Lower leg skin (tissue), 4 donors: Measurements from ENCODE around the gene BPIFA2. TPM values are rescaled to one million over a fixed set of nuclear protein-coding genes. Genes with fewer than 3 reads are reported as not detected.

Source experiments
- DNase-seq, 2 donors: peaks; one replicate each; pipeline ENCODE4 v3.0.0-alpha.2; 2019; ENCODE audit warnings: low spot score in 2 of 2
- H3K4me3 ChIP-seq: fragments of 200-600 bp; sonication (generic); 2 replicates; pipeline ENCODE4 v1.5.1; 2017; ENCODE audit warnings: mild to moderate bottlenecking, low read depth; ENCODE audit not compliant: poor library complexity, severe bottlenecking
- POLR2A ChIP-seq, 2 donors: fragments of 450-650 bp; IDR thresholded peaks; one replicate each; pipeline ENCODE4 v1.6.1; 2016 to 2017; ENCODE audit warnings: antibody characterized with exemption in 2 of 2, mild to moderate bottlenecking in 1 of 2, moderate library complexity in 1 of 2
- WGBS, 2 donors: methylation state at CpG; one replicate each; pipeline ENCODE4 v1.1.5; 2018; 5-methylcytosine and 5-hydroxymethylcytosine counted together
- intact Hi-C: fragments of 100-400 bp; cut with DNase I; formaldehyde crosslinking; loops from one replicate; pipeline ENCODE4 v1.15.0; 2023; ENCODE audit warnings: low total_unique reads
- total RNA-seq, 4 donors: library from RNA; depleted of rRNA; stranded (reverse); fragments of >200 nt; gene quantifications; one replicate each; pipeline ENCODE4 v1.1.0, GENCODE V29; 2016
- TF ChIP-seq, protein P1 (sequence below), 3 donors: fragments of 450-650 bp; IDR thresholded peaks; one replicate each; pipeline ENCODE4 v1.5.1; 2016; ENCODE audit warnings: antibody characterized with exemption in 3 of 3, mild to moderate bottlenecking in 3 of 3, moderate library complexity in 2 of 3

The BPIFA2 gene
- total RNA-seq, 4 donors from 2014 or later, result not detected

DNA sequence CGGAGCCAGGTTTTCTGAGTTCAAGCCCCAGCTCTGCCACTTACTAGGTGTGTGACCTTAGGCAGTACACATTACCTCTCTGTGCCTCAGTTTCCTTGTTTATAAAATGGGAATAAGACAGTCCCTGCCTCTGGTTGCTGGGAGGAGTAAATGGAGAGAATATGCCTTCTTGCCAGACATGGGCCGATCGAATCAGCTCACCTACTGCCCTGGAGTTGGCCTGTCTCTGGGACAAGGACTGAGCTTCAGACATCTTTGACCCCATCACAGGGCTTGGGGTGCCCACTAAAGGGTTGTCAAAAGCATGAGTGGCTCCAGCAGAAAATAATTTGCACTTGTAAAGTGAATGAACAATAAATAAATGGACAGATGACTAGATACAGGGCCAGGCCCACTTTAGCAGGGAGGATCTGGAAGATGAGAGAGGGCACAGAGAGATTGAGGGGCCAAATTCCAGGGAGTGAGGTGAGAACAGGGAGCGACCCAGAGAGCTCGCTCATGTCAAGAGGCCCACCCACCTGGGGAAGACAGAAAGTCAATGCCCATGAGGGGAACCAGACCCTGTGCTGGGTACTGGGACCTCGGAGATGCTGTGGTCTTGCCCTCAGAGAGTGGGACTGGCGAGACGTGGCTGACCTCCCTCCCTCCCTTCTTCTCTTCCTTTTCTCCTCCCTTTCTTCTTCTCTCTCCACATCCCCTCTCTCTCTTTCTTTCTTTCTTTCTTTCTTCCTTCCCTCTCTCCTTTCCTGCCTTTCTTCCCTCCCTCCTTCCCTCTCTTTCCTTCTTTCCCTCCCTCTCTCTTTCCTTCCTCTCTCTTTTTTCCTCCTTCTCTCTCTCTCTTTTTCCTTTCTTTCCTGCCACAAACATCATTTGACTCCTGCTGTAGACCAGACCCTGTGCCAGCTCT lies 3.9 kb upstream of the BPIFA2 start:
- 77 to 82% methylated on average over 8 of the region's 8 CpGs for WGBS, 2 donors
- TF ChIP-seq, protein P1, sequence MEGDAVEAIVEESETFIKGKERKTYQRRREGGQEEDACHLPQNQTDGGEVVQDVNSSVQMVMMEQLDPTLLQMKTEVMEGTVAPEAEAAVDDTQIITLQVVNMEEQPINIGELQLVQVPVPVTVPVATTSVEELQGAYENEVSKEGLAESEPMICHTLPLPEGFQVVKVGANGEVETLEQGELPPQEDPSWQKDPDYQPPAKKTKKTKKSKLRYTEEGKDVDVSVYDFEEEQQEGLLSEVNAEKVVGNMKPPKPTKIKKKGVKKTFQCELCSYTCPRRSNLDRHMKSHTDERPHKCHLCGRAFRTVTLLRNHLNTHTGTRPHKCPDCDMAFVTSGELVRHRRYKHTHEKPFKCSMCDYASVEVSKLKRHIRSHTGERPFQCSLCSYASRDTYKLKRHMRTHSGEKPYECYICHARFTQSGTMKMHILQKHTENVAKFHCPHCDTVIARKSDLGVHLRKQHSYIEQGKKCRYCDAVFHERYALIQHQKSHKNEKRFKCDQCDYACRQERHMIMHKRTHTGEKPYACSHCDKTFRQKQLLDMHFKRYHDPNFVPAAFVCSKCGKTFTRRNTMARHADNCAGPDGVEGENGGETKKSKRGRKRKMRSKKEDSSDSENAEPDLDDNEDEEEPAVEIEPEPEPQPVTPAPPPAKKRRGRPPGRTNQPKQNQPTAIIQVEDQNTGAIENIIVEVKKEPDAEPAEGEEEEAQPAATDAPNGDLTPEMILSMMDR (IDR thresholded peaks at IDR 0.05), result no peak
- TF ChIP-seq POLR2A (IDR thresholded peaks at IDR 0.05), result no peak
- peak in 1 of 2 donors; percentile 69 for DNase-seq
- H3K4me3 ChIP-seq, result no peak overlapping the region
- intact Hi-C loops, result no loop called here

DNA sequence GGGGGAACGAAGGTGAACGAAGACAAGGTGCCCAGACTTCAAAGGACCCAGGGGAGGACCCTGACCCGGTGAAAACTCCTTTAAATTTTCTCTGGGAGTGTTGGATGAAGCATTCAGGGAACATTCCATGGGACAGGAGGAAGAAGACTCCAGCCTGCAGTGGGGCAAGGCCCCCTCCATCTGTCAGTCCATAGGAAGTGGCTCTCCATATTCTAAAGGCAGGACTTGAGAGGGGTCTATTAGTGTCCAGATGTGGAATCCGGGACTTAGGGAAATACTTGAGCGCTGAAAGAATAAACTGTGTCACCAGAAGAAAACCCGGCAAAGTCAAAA lies 3.2 kb upstream of the BPIFA2 start:
- intact Hi-C loops, result no loop called here
- H3K4me3 ChIP-seq, result no peak overlapping the region
- 65 to 71% methylated on average over 6 of the region's 6 CpGs for WGBS, 2 donors
- DNase-seq, result peak in 1 of 2 donors; percentile 28
- TF ChIP-seq POLR2A (IDR thresholded peaks at IDR 0.05), result no peak
- TF ChIP-seq, protein P1 (IDR thresholded peaks at IDR 0.05), result no peak

DNA sequence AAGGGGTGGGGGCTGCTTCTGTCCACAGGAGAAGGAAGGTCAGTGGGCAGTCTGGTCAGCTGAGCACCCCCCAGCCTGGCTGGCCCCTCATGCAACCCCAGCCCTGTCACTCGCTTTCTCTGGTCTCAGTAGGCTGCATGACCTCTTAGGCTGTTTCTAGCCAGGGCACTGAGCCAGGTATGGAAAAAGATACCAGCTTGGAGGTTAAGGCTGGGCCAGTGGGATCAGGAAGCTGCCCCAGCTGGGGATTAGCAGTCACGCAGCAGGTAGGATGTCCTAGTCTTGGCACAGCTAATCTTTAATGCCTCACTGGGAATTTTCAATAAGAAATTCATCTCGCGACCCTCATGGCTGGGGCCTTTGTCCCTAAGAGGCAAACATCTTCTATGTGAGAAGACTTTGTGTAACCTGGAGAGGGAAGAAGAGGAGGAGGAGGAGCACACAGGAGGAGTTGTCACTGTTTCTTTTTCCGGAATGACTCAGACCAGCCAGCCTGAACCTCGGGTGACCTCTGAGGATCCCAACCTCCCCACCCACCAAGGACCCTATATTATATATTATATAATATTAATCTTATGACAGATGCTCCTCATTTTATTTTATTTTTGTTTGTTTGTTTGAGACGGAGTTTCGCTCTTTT lies 2.4 kb upstream of the BPIFA2 start:
- peak in 1 of 2 donors; percentile 56 for DNase-seq
- no peak overlapping the region for H3K4me3 ChIP-seq
- TF ChIP-seq, protein P1 (IDR thresholded peaks at IDR 0.05), result no peak
- no peak for TF ChIP-seq POLR2A (IDR thresholded peaks at IDR 0.05)
- intact Hi-C loops, result no loop called here
- 68 to 79% methylated on average over 8 of the region's 8 CpGs for WGBS, 2 donors

DNA sequence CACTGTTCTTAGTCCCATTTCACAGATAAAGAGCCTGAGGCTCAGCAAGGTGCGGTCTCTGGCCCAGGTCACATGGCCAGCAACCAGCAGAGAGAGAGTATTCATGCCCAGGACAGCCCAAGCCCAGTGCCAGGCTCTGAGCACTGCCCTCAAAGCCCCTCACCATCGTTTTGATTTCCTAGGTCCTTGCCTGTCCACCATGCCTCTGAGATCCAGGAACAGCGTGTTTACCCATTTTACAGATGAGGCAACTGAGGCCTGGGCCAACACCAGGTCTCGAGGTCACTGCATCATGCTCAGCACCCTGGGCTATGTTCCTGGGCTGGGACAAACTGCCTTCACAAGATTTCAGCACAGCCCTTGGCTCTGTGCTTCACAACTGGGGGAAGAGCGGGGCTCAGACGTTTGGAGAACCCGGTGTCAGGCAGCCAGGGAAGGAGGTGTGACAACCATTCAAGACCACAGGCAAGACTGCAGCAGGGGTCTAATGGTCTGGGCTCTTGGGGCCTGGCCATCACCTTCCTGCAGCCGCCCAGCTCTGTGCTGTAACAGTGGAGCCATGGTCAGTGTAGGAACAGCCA lies 1.3 kb upstream of the BPIFA2 start:
- 83 to 84% methylated on average over 8 of the region's 8 CpGs for WGBS, 2 donors
- DNase-seq, result peak in 1 of 2 donors; percentile 72
- no peak overlapping the region for H3K4me3 ChIP-seq
- intact Hi-C loops, result no loop called here
- no peak for TF ChIP-seq POLR2A (IDR thresholded peaks at IDR 0.05)
- TF ChIP-seq, protein P1 (IDR thresholded peaks at IDR 0.05), result no peak

DNA sequence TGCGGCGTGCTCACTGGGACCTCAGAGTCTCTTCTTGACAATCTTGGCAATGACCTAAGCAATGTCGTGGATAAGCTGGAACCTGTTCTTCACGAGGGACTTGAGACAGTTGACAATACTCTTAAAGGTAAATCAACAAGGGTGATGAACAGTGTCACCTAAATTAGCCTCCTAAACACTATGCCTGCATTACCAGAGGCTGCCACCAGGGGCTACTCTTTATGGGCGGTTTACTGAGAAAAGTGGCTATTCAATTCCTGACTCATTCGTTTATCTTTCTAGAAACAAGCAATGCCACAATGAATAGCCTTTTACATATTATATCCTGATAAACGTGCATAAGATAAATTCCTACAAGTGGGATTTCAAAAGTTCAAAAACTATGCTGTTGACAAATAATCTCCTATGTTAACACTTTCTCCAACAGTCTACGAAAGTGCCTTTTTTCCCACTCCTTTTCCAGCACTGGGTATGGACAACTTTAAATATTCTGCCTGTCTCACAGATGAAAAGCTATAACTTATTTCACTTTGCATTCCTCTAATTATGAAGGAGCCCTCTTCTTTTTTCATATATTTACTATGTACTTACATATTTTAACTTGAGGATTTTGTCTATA lies 1.3 kb downstream of the BPIFA2 start:
- TF ChIP-seq, protein P1 (IDR thresholded peaks at IDR 0.05), result no peak
- TF ChIP-seq POLR2A (IDR thresholded peaks at IDR 0.05), result no peak
- intact Hi-C loops, result no loop called here
- no peak for DNase-seq
- 58% methylated on average over 8 of the region's 8 CpGs for WGBS, 2 donors
- no peak overlapping the region for H3K4me3 ChIP-seq
